SK-N-SH (cell line): ENCODE data around the gene THEMIS2. TPM values are rescaled to one million over a fixed set of nuclear protein-coding genes. Genes with fewer than 3 reads are reported as not detected.

Experiments
- CTCF ChIA-PET: fragments of 300-600, 350-600 bp; formaldehyde crosslinking; extraction: SDS; loops from one replicate; lab custom pipeline; 2021; lab: Yijun Ruan, JAX
- POLR2A ChIA-PET: fragments of 350-600 bp; sonication (Branson Sonifier 250); formaldehyde crosslinking; extraction: SDS; loops from one replicate; lab custom pipeline; 2020; ENCODE audit warnings: antibody characterized with exemption, inconsistent platforms; lab: Yijun Ruan, JAX
- DNase-seq: peaks from one replicate; pipeline ENCODE4 v3.0.0; 2012
- H2AFZ ChIP-seq: fragments of 200-600 bp; sonication (generic); 2 replicates; pipeline ENCODE4 v1.8.1; 2016; ENCODE audit warnings: antibody characterized with exemption, mild to moderate bottlenecking, low read depth
- H3F3A ChIP-seq: fragments of 200-600 bp; sonication (generic); replicated peaks from 2 replicates; pipeline ENCODE3; 2016; ENCODE audit warnings: antibody characterized with exemption, mild to moderate bottlenecking; ENCODE audit not compliant: insufficient read depth
- H3K27ac ChIP-seq, 2 experiments: fragments of 200-500 bp in 1 of 2; fragments of 200-600 bp in 1 of 2; sonication (Bioruptor generic) in 1 of 2; sonication (generic), shearing (Covaris generic) in 1 of 2; 2 replicates each; pipeline versions ENCODE4 v1.5.1 to v1.6.1; 2014 to 2016; ENCODE audit warnings: low read depth in 2 of 2, inconsistent platforms in 1 of 2, low read length in 1 of 2, mild to moderate bottlenecking in 1 of 2, mixed read lengths in 1 of 2
- H3K27me3 ChIP-seq: fragments of 200-600 bp; sonication (generic), shearing (Covaris generic); 2 replicates; pipeline ENCODE4 v1.6.1; 2016; ENCODE audit warnings: mixed run types; ENCODE audit not compliant: insufficient read depth
- H3K36me3 ChIP-seq, 2 experiments: fragments of 200-500 bp in 1 of 2; fragments of 200-600 bp in 1 of 2; sonication (Bioruptor generic) in 1 of 2; sonication (generic) in 1 of 2; replicated peaks in 1 of 2; 2 replicates each; pipeline versions ENCODE3 to v1.5.1; 2014 to 2016; ENCODE audit warnings: low read length in 1 of 2, mild to moderate bottlenecking in 1 of 2; ENCODE audit not compliant: insufficient read depth in 2 of 2, control insufficient read depth in 1 of 2
- H3K4me1 ChIP-seq, 2 experiments: fragments of 200-500 bp in 1 of 2; fragments of 200-600 bp in 1 of 2; sonication (Bioruptor generic) in 1 of 2; sonication (generic), shearing (Covaris generic) in 1 of 2; 2 replicates each; pipeline versions ENCODE4 v1.5.1 to v1.6.1; 2014 to 2016; ENCODE audit warnings: low read depth in 1 of 2, low read length in 1 of 2, mixed run types in 1 of 2; ENCODE audit not compliant: insufficient read depth in 2 of 2, control insufficient read depth in 1 of 2
- H3K4me2 ChIP-seq: fragments of 200-600 bp; sonication (generic), shearing (Covaris generic); 2 replicates; pipeline ENCODE4 v1.6.1; 2017; ENCODE audit warnings: mixed run types
- H3K4me3 ChIP-seq, 2 experiments: fragments of 200-500 bp in 1 of 2; fragments of 200-600 bp in 1 of 2; sonication (Bioruptor generic) in 1 of 2; sonication (generic), shearing (Covaris generic) in 1 of 2; 2 replicates each; pipeline versions ENCODE4 v1.5.1 to v1.8.1; 2014 to 2016; ENCODE audit warnings: low read depth in 2 of 2, inconsistent platforms in 1 of 2, low read length in 1 of 2, mild to moderate bottlenecking in 1 of 2, mixed read lengths in 1 of 2, moderate library complexity in 1 of 2
- H3K79me2 ChIP-seq: fragments of 200-600 bp; sonication (generic); 2 replicates; pipeline ENCODE4 v1.8.1; 2017; ENCODE audit warnings: mild to moderate bottlenecking; ENCODE audit not compliant: insufficient read depth
- H3K9ac ChIP-seq: fragments of 200-600 bp; sonication (generic); 2 replicates; pipeline ENCODE4 v1.6.1; 2017; ENCODE audit warnings: mixed run types
- H3K9me2 ChIP-seq: fragments of 200-600 bp; sonication (generic); 2 replicates; pipeline ENCODE4 v1.6.1; 2017; ENCODE audit warnings: mixed run types
- H3K9me3 ChIP-seq: fragments of 200-600 bp; sonication (generic); 2 replicates; pipeline ENCODE4 v1.6.1; 2017; ENCODE audit warnings: mixed run types, mild to moderate bottlenecking, moderate library complexity
- H4K20me1 ChIP-seq: fragments of 200-600 bp; sonication (generic); 2 replicates; pipeline ENCODE4 v1.6.1; 2017; ENCODE audit warnings: mild to moderate bottlenecking, mixed run types; ENCODE audit not compliant: insufficient read depth
- CHD2 ChIP-seq: fragments of 150-350 bp; IDR thresholded peaks from 2 replicates; pipeline ENCODE4 v1.6.1; 2018; ENCODE audit warnings: low read length; ENCODE audit not compliant: partially characterized antibody
- FOSL2 ChIP-seq: IDR thresholded peaks from 2 replicates; pipeline ENCODE4 v1.4.0; 2012; ENCODE audit warnings: low read depth, mild to moderate bottlenecking, moderate library complexity, borderline replicate concordance
- FOXJ3 ChIP-seq: sonication (generic); formaldehyde crosslinking; IDR thresholded peaks from 2 replicates; pipeline ENCODE4 v1.5.1; 2020; ENCODE audit warnings: mild to moderate bottlenecking, missing genetic modification reagents
- FOXM1 ChIP-seq: IDR thresholded peaks from 2 replicates; pipeline ENCODE4 v1.4.0; 2012; ENCODE audit warnings: low read depth, mild to moderate bottlenecking
- GABPA ChIP-seq: IDR thresholded peaks from 2 replicates; pipeline ENCODE4 v1.4.0; 2012; ENCODE audit warnings: low read depth, mild to moderate bottlenecking
- IRF3 ChIP-seq: fragments of 150-350 bp; IDR thresholded peaks from 2 replicates; pipeline ENCODE4 v1.6.1; 2016; ENCODE audit warnings: mild to moderate bottlenecking, low read depth, low read length
- MAX ChIP-seq: IDR thresholded peaks from 2 replicates; pipeline ENCODE4 v1.4.0; 2012; ENCODE audit warnings: low read depth
- NFIC ChIP-seq: IDR thresholded peaks from 2 replicates; pipeline ENCODE4 v1.4.0; 2012; ENCODE audit warnings: borderline replicate concordance
- NRF1 ChIP-seq: IDR thresholded peaks from 2 replicates; pipeline ENCODE4 v1.6.1; 2012; ENCODE audit warnings: low read depth, mild to moderate bottlenecking, low read length
- POLR2AphosphoS5 ChIP-seq: IDR thresholded peaks from 2 replicates; pipeline ENCODE4 v1.6.1; 2012; ENCODE audit warnings: low read depth, low read length
- RXRA ChIP-seq: IDR thresholded peaks from 2 replicates; pipeline ENCODE4 v1.4.0; 2012; ENCODE audit warnings: low read depth, mild to moderate bottlenecking, borderline replicate concordance
- USF2 ChIP-seq: fragments of 150-350 bp; IDR thresholded peaks from 2 replicates; pipeline ENCODE4 v1.6.1; 2017; ENCODE audit warnings: antibody characterized with exemption, low read length, low read depth, borderline replicate concordance
- YY1 ChIP-seq: IDR thresholded peaks from 2 replicates; pipeline ENCODE4 v1.4.0; 2012; ENCODE audit warnings: low read depth, mild to moderate bottlenecking
- WGBS: methylation state at CpG from one replicate; pipeline ENCODE4 v1.1.6; 2017; ENCODE audit warnings: low lambda C conversion rate; 5-methylcytosine and 5-hydroxymethylcytosine counted together
- polyA plus RNA-seq, 3 experiments: library from polyadenylated mRNA; depleted of rRNA; stranded (reverse); fragments of >200 nt; gene quantifications; 2 replicates each; pipeline ENCODE4 v1.2.3, GENCODE V29; 2012
- TF ChIP-seq, protein P1 (sequence below): IDR thresholded peaks from 2 replicates; pipeline ENCODE4 v1.6.1; 2012; ENCODE audit warnings: mild to moderate bottlenecking, low read depth, low read length, moderate library complexity
- TF ChIP-seq, protein P2 (sequence below): fragments of 200-600 bp; sonication (generic); IDR thresholded peaks from 2 replicates; pipeline ENCODE4 v1.6.1; 2017; ENCODE audit warnings: antibody characterized with exemption, mild to moderate bottlenecking, moderate library complexity
- TF ChIP-seq, protein P3 (sequence below): IDR thresholded peaks from 2 replicates; pipeline ENCODE4 v1.4.0; 2012; ENCODE audit warnings: low read depth, borderline replicate concordance

The THEMIS2 gene
- polyA plus RNA-seq, 1 of the 3 experiments (the other 2 are of a cell fraction), result 4.1 TPM

DNA sequence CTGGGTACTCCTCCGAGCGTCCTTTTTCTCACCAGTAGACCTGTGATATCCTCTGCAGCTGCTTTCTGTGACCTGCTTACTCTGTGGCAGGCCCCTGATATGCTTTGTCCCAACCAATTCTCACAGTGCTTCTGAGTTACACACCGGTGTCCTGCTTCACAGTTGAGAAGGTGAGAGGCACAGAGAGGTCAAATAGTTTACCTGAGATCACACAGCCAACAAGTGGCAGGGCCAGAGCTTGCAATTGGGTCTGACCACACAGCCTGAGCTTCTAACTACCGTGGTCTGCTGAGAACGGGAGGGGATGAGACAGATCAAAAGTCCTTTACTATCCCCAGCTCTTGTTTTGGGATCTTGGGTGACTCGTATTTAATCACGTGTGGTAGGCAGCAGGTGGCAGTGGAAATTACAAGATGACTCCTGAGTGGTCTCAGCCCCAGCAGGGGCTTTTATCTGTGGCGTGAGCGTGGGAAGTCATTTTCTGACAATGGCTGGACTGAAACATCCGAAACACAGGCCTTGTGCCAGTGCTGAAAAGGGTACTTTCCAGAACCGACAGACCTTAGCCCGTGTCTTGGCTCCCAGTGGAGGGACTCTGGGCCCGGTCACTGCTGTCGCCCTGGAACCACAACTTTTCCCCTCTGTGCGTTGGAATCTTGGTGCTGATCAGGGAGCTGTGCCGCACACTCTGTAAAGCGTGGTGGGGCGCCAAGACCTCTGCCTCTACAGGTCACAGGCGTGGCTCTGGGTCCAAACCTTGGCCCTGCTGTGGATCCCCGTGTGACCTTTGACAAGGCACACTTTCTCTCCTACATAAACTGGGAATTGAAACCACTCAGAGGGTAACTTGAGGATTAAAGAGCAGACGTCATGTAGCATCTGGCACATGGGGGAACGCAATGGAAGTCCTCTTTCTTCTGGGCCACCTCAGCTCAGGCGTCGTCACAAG lies 11.9 kb downstream of the THEMIS2 start:
- 91% methylated on average over 18 of the region's 24 CpGs for WGBS
- no peaks in the 10 kb centered on the region for H3K9me2 ChIP-seq

More for the DNA sequence above, 11.9 kb downstream of the THEMIS2 start:
- H3K4me2 ChIP-seq, result no peak overlapping the region
- no peak overlapping the region for H3K27ac ChIP-seq
- H3K4me1 ChIP-seq, result peaks cover 0 to 6% of the 10 kb centered on the region in 2 experiments; a peak in 1 of 4 replicates
- H3K9ac ChIP-seq, result no peak overlapping the region
- POLR2A ChIA-PET, result no interaction called here
- CTCF ChIA-PET, result no interaction called here
- H3K79me2 ChIP-seq, result no peaks in the 10 kb centered on the region
- H3K9me3 ChIP-seq, result no peaks in the 10 kb centered on the region
- DNase-seq, result no peak
- no peak overlapping the region for H2AFZ ChIP-seq
- no peaks in the 10 kb centered on the region for H3F3A ChIP-seq
- TF ChIP-seq, protein P1, sequence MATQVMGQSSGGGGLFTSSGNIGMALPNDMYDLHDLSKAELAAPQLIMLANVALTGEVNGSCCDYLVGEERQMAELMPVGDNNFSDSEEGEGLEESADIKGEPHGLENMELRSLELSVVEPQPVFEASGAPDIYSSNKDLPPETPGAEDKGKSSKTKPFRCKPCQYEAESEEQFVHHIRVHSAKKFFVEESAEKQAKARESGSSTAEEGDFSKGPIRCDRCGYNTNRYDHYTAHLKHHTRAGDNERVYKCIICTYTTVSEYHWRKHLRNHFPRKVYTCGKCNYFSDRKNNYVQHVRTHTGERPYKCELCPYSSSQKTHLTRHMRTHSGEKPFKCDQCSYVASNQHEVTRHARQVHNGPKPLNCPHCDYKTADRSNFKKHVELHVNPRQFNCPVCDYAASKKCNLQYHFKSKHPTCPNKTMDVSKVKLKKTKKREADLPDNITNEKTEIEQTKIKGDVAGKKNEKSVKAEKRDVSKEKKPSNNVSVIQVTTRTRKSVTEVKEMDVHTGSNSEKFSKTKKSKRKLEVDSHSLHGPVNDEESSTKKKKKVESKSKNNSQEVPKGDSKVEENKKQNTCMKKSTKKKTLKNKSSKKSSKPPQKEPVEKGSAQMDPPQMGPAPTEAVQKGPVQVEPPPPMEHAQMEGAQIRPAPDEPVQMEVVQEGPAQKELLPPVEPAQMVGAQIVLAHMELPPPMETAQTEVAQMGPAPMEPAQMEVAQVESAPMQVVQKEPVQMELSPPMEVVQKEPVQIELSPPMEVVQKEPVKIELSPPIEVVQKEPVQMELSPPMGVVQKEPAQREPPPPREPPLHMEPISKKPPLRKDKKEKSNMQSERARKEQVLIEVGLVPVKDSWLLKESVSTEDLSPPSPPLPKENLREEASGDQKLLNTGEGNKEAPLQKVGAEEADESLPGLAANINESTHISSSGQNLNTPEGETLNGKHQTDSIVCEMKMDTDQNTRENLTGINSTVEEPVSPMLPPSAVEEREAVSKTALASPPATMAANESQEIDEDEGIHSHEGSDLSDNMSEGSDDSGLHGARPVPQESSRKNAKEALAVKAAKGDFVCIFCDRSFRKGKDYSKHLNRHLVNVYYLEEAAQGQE, result no peak
- TF ChIP-seq RXRA, result no peak
- no peak for TF ChIP-seq MAX
- TF ChIP-seq FOXJ3 (CRISPR knock-in tag), result no peak
- TF ChIP-seq IRF3, result no peak
- no peak for TF ChIP-seq POLR2AphosphoS5
- no peak for TF ChIP-seq USF2
- no peak for TF ChIP-seq GABPA
- no peak for TF ChIP-seq FOXM1
- TF ChIP-seq NFIC, result no peak
- TF ChIP-seq YY1, result no peak
- TF ChIP-seq FOSL2, result no peak
- no peak for TF ChIP-seq CHD2
- no peak for TF ChIP-seq NRF1
- TF ChIP-seq, protein P2, sequence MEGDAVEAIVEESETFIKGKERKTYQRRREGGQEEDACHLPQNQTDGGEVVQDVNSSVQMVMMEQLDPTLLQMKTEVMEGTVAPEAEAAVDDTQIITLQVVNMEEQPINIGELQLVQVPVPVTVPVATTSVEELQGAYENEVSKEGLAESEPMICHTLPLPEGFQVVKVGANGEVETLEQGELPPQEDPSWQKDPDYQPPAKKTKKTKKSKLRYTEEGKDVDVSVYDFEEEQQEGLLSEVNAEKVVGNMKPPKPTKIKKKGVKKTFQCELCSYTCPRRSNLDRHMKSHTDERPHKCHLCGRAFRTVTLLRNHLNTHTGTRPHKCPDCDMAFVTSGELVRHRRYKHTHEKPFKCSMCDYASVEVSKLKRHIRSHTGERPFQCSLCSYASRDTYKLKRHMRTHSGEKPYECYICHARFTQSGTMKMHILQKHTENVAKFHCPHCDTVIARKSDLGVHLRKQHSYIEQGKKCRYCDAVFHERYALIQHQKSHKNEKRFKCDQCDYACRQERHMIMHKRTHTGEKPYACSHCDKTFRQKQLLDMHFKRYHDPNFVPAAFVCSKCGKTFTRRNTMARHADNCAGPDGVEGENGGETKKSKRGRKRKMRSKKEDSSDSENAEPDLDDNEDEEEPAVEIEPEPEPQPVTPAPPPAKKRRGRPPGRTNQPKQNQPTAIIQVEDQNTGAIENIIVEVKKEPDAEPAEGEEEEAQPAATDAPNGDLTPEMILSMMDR, result no peak
- TF ChIP-seq, protein P3, sequence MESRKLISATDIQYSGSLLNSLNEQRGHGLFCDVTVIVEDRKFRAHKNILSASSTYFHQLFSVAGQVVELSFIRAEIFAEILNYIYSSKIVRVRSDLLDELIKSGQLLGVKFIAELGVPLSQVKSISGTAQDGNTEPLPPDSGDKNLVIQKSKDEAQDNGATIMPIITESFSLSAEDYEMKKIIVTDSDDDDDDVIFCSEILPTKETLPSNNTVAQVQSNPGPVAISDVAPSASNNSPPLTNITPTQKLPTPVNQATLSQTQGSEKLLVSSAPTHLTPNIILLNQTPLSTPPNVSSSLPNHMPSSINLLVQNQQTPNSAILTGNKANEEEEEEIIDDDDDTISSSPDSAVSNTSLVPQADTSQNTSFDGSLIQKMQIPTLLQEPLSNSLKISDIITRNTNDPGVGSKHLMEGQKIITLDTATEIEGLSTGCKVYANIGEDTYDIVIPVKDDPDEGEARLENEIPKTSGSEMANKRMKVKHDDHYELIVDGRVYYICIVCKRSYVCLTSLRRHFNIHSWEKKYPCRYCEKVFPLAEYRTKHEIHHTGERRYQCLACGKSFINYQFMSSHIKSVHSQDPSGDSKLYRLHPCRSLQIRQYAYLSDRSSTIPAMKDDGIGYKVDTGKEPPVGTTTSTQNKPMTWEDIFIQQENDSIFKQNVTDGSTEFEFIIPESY, result no peak
- H4K20me1 ChIP-seq, result no peaks in the 10 kb centered on the region
- H3K27me3 ChIP-seq, result no peaks in the 10 kb centered on the region
- no peak overlapping the region for H3K4me3 ChIP-seq
- peaks cover 0 to 1% of the 10 kb centered on the region in 2 experiments for H3K36me3 ChIP-seq
